GM12874 (cell line): ENCODE measurements around the gene CHST9.

ENCODE experiments used
- TF ChIP-seq, protein P1 (sequence below): IDR thresholded peaks from 2 replicates; pipeline ENCODE4 v1.5.1; 2011; ENCODE audit warnings: low read depth, mild to moderate bottlenecking, control low read depth, low read length, moderate library complexity; ENCODE audit not compliant: insufficient read depth

Gene CHST9

DNA sequence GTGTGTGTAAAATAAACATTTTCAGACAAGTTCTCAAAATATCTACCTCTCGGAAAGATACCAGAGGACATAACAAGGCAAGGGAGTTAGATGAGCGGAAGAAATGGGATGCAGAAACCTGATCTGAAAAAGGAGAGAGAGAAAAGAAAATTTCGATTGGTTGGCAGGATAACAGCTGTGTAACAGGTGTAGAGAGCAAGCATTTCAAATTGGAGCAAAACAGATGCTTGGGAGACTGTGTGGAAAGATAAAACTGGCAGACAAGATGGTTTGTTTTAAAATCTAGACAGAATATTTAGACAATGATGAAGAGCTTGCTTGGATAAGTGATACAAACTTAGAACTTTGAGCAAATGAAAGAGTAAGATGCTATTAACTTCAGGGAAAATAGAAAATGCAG lies 20.2 kb downstream of the CHST9 start:
- TF ChIP-seq, protein P1, sequence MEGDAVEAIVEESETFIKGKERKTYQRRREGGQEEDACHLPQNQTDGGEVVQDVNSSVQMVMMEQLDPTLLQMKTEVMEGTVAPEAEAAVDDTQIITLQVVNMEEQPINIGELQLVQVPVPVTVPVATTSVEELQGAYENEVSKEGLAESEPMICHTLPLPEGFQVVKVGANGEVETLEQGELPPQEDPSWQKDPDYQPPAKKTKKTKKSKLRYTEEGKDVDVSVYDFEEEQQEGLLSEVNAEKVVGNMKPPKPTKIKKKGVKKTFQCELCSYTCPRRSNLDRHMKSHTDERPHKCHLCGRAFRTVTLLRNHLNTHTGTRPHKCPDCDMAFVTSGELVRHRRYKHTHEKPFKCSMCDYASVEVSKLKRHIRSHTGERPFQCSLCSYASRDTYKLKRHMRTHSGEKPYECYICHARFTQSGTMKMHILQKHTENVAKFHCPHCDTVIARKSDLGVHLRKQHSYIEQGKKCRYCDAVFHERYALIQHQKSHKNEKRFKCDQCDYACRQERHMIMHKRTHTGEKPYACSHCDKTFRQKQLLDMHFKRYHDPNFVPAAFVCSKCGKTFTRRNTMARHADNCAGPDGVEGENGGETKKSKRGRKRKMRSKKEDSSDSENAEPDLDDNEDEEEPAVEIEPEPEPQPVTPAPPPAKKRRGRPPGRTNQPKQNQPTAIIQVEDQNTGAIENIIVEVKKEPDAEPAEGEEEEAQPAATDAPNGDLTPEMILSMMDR: no peak

DNA sequence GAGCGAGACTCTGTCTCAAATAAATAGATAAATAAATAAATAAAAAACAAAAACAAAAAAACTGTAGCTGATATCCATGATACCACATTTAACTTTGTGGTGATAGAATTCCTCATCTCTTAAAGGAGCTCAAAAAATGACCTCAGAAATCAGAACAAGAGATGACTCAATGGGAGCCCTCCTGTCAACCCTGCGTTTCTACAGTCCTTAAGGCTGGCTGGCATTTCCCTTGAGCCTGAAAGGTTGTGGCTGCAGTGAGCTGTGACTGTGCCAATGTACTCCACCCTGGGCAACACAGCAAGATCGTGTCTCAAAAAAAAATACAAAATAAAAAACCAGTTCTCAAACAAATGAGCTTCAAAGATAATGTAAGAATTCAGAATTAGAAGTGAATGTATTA lies 40.4 kb downstream of the CHST9 start:
- TF ChIP-seq, protein P1: no peak

DNA sequence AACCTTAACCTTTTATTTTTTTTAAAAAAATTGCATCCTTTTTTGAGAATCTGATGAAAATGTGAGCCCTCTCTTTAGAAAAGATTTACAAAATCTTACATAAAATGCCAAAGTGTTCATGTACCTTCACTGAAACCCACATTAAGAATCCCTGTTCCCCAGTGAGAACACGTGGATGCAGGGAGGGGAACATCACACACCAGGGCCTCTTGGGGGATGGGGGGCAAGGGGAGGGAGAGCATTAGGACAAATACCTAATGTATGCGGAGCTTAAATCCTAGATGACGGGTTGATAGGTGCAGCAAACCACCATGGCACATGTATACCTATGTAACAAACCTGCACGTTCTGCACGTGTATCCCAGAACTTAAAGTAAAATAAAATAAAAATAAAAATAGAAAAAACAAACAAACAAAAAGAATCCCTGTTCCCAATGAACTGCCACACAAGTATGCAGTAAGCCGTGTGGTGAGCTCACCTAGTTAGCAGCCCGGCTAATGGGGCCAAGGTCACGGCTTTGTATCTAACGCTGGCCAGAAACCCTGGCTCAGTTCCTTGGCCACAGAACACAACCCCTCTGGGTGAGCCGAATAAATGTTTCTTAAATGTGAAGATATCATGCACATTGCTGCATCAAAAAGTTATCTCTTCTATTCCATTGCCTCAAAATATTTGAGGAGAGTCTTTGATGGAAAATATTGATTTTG lies 41.4 kb downstream of the CHST9 start:
- TF ChIP-seq, protein P1: no peak

DNA sequence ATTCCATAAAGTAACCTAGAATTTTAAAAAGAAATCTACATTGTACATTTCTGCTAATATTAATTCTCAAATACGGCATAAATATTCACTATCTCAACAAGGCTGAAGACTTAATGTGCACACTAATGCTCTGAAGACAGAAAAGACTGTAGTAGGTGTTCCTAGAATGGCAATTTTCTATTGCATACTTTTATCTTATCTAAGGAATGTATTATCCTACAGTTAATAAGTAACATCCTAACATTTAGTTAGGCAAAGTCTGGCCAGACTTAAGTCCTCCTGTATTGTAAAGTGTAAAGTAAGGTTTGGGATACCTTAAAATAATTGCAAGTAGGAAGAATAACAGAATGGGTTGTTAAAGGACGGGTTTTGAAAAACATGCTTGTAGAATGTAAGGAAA lies 42.2 kb downstream of the CHST9 start:
- TF ChIP-seq, protein P1: no peak

DNA sequence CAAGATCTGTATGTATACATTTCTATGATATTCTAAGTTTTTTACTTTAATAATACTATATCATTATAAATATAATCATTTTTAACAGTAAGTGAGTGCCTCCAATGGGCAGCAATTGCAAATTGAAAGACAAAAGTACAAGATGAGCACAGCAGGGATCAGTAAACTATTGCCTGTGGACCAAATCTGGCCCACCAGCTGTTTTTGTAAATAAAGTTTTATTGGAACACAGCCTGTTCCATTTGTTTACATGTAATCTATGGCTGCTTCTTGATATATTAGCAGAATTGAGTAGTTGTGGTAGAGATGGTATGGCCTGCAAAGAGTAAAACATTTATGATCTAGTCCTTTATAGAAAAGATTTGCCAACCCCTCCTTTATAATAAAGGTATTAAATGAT lies 43.2 kb downstream of the CHST9 start:
- TF ChIP-seq, protein P1: no peak

DNA sequence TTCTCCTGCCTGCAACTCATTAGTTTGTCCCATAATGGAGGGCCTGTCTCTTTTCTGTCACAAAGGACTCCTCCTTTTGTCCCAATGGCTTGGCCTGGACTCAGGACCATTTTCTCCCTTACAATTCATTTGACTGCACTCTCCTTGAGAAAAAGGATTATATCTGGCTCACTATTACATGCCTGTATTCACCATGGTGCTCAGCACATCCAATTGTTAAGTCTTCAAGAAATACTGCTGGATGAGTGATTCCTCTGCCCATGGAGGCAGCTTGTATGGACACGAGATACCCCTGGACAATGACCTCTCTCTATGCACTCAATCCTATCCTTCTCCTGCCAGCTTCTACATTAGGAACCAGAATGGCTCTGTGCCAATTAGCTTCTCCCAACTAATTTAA lies 47.0 kb downstream of the CHST9 start:
- TF ChIP-seq, protein P1: no peak

DNA sequence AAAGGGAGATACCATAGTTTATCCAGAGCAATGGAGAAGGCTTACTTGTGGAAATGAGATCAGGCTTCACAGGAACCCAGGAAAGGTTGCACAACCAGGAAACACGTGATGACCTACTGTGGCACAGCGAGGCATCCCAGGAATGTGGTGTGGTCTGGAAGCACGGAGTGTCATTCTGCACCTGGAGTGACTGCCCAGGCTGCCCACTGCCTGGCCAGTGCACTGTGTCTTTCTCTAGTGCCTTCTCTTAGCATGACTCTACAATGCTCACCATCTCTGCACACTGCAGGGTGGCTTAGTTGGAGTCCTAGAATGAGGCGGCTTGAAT lies 48.9 kb downstream of the CHST9 start:
- TF ChIP-seq, protein P1: no peak
